ENCODE data around the gene DYDC1. TPM values are rescaled to one million over a fixed set of nuclear protein-coding genes. Genes with fewer than 3 reads are reported as not detected.

The DYDC1 gene
- total and polyA plus RNA-seq, 2 of the 13 experiments (the other 11 are each of a cell fraction or from before 2014, with no cell fraction given) = not detected

GRCh38 chr10:80289451-80290287 is 66.9 kb downstream of the DYDC1 start, which contains the start of gene MAT1A (continued):
- TF ChIP-seq ZXDC (CRISPR knock-in tag; IDR thresholded peaks at IDR 0.05) (no peak; the same call in 1 of the 2 replicates), SP1 (IDR thresholded peaks at IDR 0.05) (no peak), SP1 (CRISPR knock-in tag; IDR thresholded peaks at IDR 0.05) (no peak), ZNF816 (CRISPR knock-in tag; IDR thresholded peaks at IDR 0.05; ENCODE audit: borderline replicate concordance) (no peak), AFF4 (CRISPR knock-in tag; IDR thresholded peaks at IDR 0.05) (no peak; the same call in 1 of the 2 replicates), ARNTL (CRISPR knock-in tag; IDR thresholded peaks at IDR 0.05) (peak; percentile 76; the same call in 1 of the 2 replicates), ZNF232 (CRISPR knock-in tag; IDR thresholded peaks at IDR 0.05; ENCODE audit: borderline replicate concordance) (0 out of 2 replicates have a peak, but pooled peaks have one; percentile 21), ZNF550 (CRISPR knock-in tag; IDR thresholded peaks at IDR 0.05; ENCODE audit: borderline replicate concordance) (no peak), THAP9 (CRISPR knock-in tag; IDR thresholded peaks at IDR 0.05; ENCODE audit: borderline replicate concordance) (no peak), MAFK (conservative IDR thresholded peaks at IDR 0.05 in 1 of 2, IDR thresholded peaks at IDR 0.05 in 1 of 2; ENCODE audit: low read length in 2 of 2) (no peak), ZNF468 (CRISPR knock-in tag; IDR thresholded peaks at IDR 0.05) (no peak), NFKBIZ (CRISPR knock-in tag; IDR thresholded peaks at IDR 0.05) (no peak), IKZF5 (CRISPR knock-in tag; IDR thresholded peaks at IDR 0.05) (0 out of 2 replicates have a peak, but pooled peaks have one; percentile 28), ZNF562 (CRISPR knock-in tag; IDR thresholded peaks at IDR 0.05; ENCODE audit: borderline replicate concordance) (no peak), CSRNP1 (CRISPR knock-in tag; IDR thresholded peaks at IDR 0.05) (peak; percentile 92; the same call in 1 of the 2 replicates), NR3C1 (CRISPR knock-in tag; IDR thresholded peaks at IDR 0.05) (no peak)

Data from HepG2 (cell line).